Endothelial cell of umbilical vein (primary cell): Measurements from ENCODE around the gene FRYL. TPM values are rescaled to one million over a fixed set of nuclear protein-coding genes. Genes with fewer than 3 reads are reported as not detected.
"Not testable (repeated sequence)": the region's sequence is repeated elsewhere in the genome, so short reads cannot be mapped to it uniquely, and the experiment has no call there.

Experiments
- BruUV-seq: library from RNA; stranded (reverse); fragments of 400-500 nt; replicated peaks from 2 replicates; lab custom pipeline; 2021; lab: Mats Ljungman, UMichigan
- CTCF ChIA-PET: fragments of 300-600, 350-600 bp; sonication (Branson Sonifier 250); formaldehyde crosslinking; loops from one replicate; lab custom pipeline; 2021; ENCODE audit warnings: antibody characterized with exemption, inconsistent platforms; lab: Charles Lee
- POLR2A ChIA-PET: fragments of 300-600, 350-600 bp; sonication (Branson Sonifier 250); formaldehyde crosslinking; loops from one replicate; lab custom pipeline; 2021; ENCODE audit warnings: antibody characterized with exemption, inconsistent platforms; lab: Charles Lee
- DNase-seq: peaks from one replicate; pipeline ENCODE4 v3.0.0-alpha.2; 2011; ENCODE audit warnings: low read depth, low spot score
- FAIRE-seq: peaks from 2 replicates; lab custom pipeline; 2011; peaks lifted over from hg19 to GRCh38; lab: Jason Lieb, UNC
- H2AFZ ChIP-seq: 2 replicates; pipeline ENCODE4 v1.6.0; 2012; ENCODE audit warnings: low read depth, low read length, control low read depth, inconsistent platforms
- H3K27ac ChIP-seq: 2 replicates; pipeline ENCODE4 v1.5.1; 2011; ENCODE audit warnings: low read depth, mild to moderate bottlenecking, control low read depth, low read length, moderate library complexity; ENCODE audit not compliant: insufficient read depth
- H3K27me3 ChIP-seq, 2 experiments: 2 replicates each; pipeline versions ENCODE4 v1.6.0 to v1.6.1; 2011; ENCODE audit warnings: low read length in 2 of 2, mixed read lengths in 1 of 2; ENCODE audit not compliant: control insufficient read depth in 2 of 2, insufficient read depth in 2 of 2
- H3K36me3 ChIP-seq, 2 experiments: 2 replicates in 1 of 2; 3 replicates in 1 of 2; pipeline ENCODE4 v1.5.1; 2011; ENCODE audit warnings: low read length in 2 of 2, mild to moderate bottlenecking in 1 of 2, moderate library complexity in 1 of 2; ENCODE audit not compliant: control insufficient read depth in 2 of 2, insufficient read depth in 2 of 2; ENCODE audit errors: extremely low read depth in 1 of 2
- H3K4me1 ChIP-seq: 3 replicates; pipeline ENCODE4 v1.5.1; 2011; ENCODE audit warnings: mild to moderate bottlenecking, low read length; ENCODE audit not compliant: control insufficient read depth, insufficient read depth; ENCODE audit errors: extremely low read depth
- H3K4me2 ChIP-seq: 2 replicates; pipeline ENCODE4 v1.6.1; 2011; ENCODE audit warnings: low read length, control low read depth, mixed read lengths; ENCODE audit not compliant: insufficient read depth
- H3K4me3 ChIP-seq, 3 experiments: fragments of 200-600 bp in 1 of 3; sonication (generic), shearing (Covaris generic) in 1 of 3; replicated peaks in 1 of 3; 2 replicates each; pipeline ENCODE4 v1.5.1; 2011 to 2016; ENCODE audit warnings: control low read depth in 3 of 3, low read length in 3 of 3, mild to moderate bottlenecking in 2 of 3, inconsistent platforms in 1 of 3, low read depth in 1 of 3, moderate library complexity in 1 of 3; ENCODE audit not compliant: insufficient read depth in 1 of 3
- H3K79me2 ChIP-seq: 2 replicates; pipeline ENCODE4 v1.6.0; 2012; ENCODE audit warnings: low read length, inconsistent platforms; ENCODE audit not compliant: control insufficient read depth, insufficient read depth
- H3K9ac ChIP-seq: replicated peaks from 2 replicates; pipeline ENCODE3; 2011; ENCODE audit warnings: low read length, control low read depth; ENCODE audit not compliant: insufficient read depth; ENCODE audit errors: extremely low read depth
- H3K9me1 ChIP-seq: replicated peaks from 3 replicates; pipeline ENCODE4 v1.6.0; 2011; ENCODE audit warnings: mild to moderate bottlenecking, low read length; ENCODE audit not compliant: control insufficient read depth, insufficient read depth; ENCODE audit errors: extremely low read depth
- H3K9me3 ChIP-seq: replicated peaks from 2 replicates; pipeline ENCODE4 v1.5.1; 2012; ENCODE audit warnings: low read length, inconsistent platforms; ENCODE audit not compliant: control insufficient read depth, insufficient read depth
- H4K20me1 ChIP-seq: replicated peaks from 2 replicates; pipeline ENCODE3; 2011; ENCODE audit warnings: mild to moderate bottlenecking, low read length; ENCODE audit not compliant: control insufficient read depth, insufficient read depth; ENCODE audit errors: extremely low read depth
- EZH2 ChIP-seq: IDR thresholded peaks from 2 replicates; pipeline ENCODE4 v1.6.1; 2012; ENCODE audit warnings: borderline replicate concordance, low read depth, mild to moderate bottlenecking, moderate library complexity, low read length, inconsistent platforms; ENCODE audit not compliant: severe bottlenecking
- FOS ChIP-seq: IDR thresholded peaks from 2 replicates; pipeline ENCODE4 v1.6.1; 2011; ENCODE audit warnings: mild to moderate bottlenecking, low read length, moderate library complexity, borderline replicate concordance; ENCODE audit not compliant: insufficient read depth
- GATA2 ChIP-seq: IDR thresholded peaks from 2 replicates; pipeline ENCODE4 v1.7.0; 2011; ENCODE audit warnings: low read depth, mild to moderate bottlenecking, moderate library complexity, mixed read lengths, low read length; ENCODE audit not compliant: insufficient read length, insufficient read depth
- JUN ChIP-seq: IDR thresholded peaks from 2 replicates; pipeline ENCODE4 v1.6.1; 2011; ENCODE audit warnings: borderline replicate concordance, low read depth; ENCODE audit not compliant: insufficient read length, insufficient read depth
- MYC ChIP-seq: IDR thresholded peaks from one replicate; pipeline ENCODE4 v1.6.1; 2011; ENCODE audit warnings: mild to moderate bottlenecking, low read depth, low read length
- POLR2A ChIP-seq: IDR thresholded peaks from 2 replicates; pipeline ENCODE4 v1.6.1; 2012; ENCODE audit warnings: low read depth, mild to moderate bottlenecking, control low read depth, low read length
- POLR2AphosphoS5 ChIP-seq: IDR thresholded peaks from 2 replicates; pipeline ENCODE4 v1.6.1; 2012; ENCODE audit warnings: low read depth, mild to moderate bottlenecking, control low read depth, low read length, moderate library complexity; ENCODE audit not compliant: insufficient read depth
- dilution Hi-C: fragments of 300-500 bp; cut with MboI; formaldehyde crosslinking; loops from one replicate; pipeline ENCODE4 v1.15.0; 2019; ENCODE audit warnings: low sequenced_read_pairs; ENCODE audit not compliant: extremely low pct_ligation_motif_present
- intact Hi-C: fragments of 100-400 bp; cut with micrococcal nuclease; formaldehyde crosslinking; loops from one replicate; pipeline ENCODE4 v1.10.0; 2022
- polyA plus RNA-seq, 4 experiments: library from polyadenylated mRNA; depleted of rRNA in 3 of 4; stranded (reverse) in 3 of 4; unstranded in 1 of 4; fragments of >200 nt; gene quantifications; 2 replicates each; pipeline versions ENCODE4 v1.2.1 to v1.2.3, GENCODE V29; 2011 to 2012; ENCODE audit warnings: missing spikeins in 1 of 4
- total RNA-seq: library from RNA; stranded (reverse); gene quantifications from 2 replicates; pipeline ENCODE4 v1.2.3, GENCODE V29; 2021
- TF ChIP-seq, protein P1 (sequence below): IDR thresholded peaks from 2 replicates; pipeline ENCODE4 v1.6.1; 2011; ENCODE audit not compliant: insufficient read depth, insufficient read length
- TF ChIP-seq, protein P2 (sequence below), 2 donors: IDR thresholded peaks; 1 replicate in 1 of 2; 2 replicates in 1 of 2; pipeline ENCODE4 v1.5.1; 2011; ENCODE audit warnings: low read length in 2 of 2, mild to moderate bottlenecking in 2 of 2, moderate library complexity in 2 of 2, control low read depth in 1 of 2, inconsistent platforms in 1 of 2, low read depth in 1 of 2; ENCODE audit not compliant: insufficient read depth in 1 of 2; ENCODE audit errors: extremely low read depth in 1 of 2

The FRYL gene
- total and polyA plus RNA-seq, 2 donors (not counting 3 experiments of a cell fraction or from before 2014, with no cell fraction given), result 17.0 to 84.9 TPM

DNA sequence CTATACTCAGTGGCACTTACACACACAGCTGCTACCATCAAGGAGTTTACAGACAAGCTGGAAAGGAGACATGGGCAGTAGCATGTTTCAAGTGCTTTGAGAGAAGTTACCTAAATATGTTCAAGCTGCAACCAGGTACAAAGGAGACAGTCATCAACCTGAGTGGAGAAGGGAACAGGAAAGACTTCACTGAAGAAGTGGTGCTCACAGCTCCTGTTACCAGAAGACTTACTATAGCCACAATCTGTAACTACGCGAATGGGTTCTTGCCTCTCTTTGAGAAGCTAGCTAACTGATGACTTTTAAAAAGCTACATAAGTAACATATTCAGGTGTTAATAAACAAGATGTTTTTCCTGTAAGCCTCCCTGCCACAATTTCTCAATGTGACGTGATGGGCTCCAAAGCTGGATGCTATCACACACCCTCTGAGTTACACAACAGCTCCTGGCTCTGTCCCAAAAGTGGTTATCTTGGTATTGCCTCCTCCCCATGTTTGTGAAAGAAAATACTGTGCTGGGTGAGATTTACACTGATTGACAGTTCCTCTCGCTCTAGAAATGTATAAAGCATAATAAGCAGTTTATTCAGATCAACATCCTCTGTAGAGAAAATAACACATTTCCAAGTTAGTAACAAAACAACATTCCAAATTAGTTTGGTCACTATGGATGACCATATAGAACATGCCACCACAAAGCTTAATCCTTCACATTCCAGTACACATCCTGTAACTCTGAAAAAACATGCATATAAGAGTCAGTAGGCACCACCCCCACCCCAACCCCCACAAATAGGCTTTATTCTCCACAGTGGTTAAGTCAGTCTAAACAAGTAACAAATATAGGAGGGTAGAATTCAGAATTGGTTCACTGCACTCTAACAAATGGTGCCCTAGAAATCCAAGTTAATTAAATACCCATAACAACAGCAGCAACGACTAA, 81.8 kb downstream of the FRYL start:
- dilution Hi-C loops, result no loop called here
- H3K36me3 ChIP-seq, result no peaks in the 10 kb centered on the region
- peak; percentile 87 for DNase-seq
- peak overlapping the region; percentile 85 for H3K27ac ChIP-seq
- peaks cover 60% of the 10 kb centered on the region for H3K79me2 ChIP-seq
- no peaks in the 10 kb centered on the region for H3K9me1 ChIP-seq
- intact Hi-C loops, result loop anchor here (1.0 to 10.0 kb wide), 3 partner anchors 25 to 137 kb away; partner anchors contain the start of gene OCIAD1
- no TSS peak for BruUV-seq
- peak overlapping the region; percentile 64 for H3K4me2 ChIP-seq
- CTCF ChIA-PET, result interaction anchor here (1.0 to 4.9 kb wide), 6 partner anchors 10 to 264 kb away, joined by 3 to 20 read pairs (median 4); no protein-coding TSS in a partner anchor
- FAIRE-seq, result peak; percentile 76
- no peak overlapping the region for H2AFZ ChIP-seq
- H3K27me3 ChIP-seq, result no peaks in the 10 kb centered on the region
- H3K9ac ChIP-seq, result peak overlapping the region; percentile 75
- no peak overlapping the region for H3K4me3 ChIP-seq
- no peaks in the 10 kb centered on the region for H3K9me3 ChIP-seq
- POLR2A ChIA-PET, result no interaction called here
- H4K20me1 ChIP-seq, result peaks cover 3% of the 10 kb centered on the region
- peaks cover 28% of the 10 kb centered on the region for H3K4me1 ChIP-seq
- TF ChIP-seq POLR2A (no peak), MYC (no peak), POLR2AphosphoS5 (no peak), JUN (peak; percentile 70), EZH2 (no peak), FOS (peak; percentile 44), GATA2 (peak; percentile 49)
- TF ChIP-seq, protein P1, sequence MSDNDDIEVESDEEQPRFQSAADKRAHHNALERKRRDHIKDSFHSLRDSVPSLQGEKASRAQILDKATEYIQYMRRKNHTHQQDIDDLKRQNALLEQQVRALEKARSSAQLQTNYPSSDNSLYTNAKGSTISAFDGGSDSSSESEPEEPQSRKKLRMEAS, result no peak
- TF ChIP-seq, protein P2, sequence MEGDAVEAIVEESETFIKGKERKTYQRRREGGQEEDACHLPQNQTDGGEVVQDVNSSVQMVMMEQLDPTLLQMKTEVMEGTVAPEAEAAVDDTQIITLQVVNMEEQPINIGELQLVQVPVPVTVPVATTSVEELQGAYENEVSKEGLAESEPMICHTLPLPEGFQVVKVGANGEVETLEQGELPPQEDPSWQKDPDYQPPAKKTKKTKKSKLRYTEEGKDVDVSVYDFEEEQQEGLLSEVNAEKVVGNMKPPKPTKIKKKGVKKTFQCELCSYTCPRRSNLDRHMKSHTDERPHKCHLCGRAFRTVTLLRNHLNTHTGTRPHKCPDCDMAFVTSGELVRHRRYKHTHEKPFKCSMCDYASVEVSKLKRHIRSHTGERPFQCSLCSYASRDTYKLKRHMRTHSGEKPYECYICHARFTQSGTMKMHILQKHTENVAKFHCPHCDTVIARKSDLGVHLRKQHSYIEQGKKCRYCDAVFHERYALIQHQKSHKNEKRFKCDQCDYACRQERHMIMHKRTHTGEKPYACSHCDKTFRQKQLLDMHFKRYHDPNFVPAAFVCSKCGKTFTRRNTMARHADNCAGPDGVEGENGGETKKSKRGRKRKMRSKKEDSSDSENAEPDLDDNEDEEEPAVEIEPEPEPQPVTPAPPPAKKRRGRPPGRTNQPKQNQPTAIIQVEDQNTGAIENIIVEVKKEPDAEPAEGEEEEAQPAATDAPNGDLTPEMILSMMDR (IDR thresholded peaks at IDR 0.05; ENCODE audit: extremely low read depth in 1 of 2, insufficient read depth in 1 of 2, low read depth in 1 of 2, low read length in 2 of 2), result no peak

DNA sequence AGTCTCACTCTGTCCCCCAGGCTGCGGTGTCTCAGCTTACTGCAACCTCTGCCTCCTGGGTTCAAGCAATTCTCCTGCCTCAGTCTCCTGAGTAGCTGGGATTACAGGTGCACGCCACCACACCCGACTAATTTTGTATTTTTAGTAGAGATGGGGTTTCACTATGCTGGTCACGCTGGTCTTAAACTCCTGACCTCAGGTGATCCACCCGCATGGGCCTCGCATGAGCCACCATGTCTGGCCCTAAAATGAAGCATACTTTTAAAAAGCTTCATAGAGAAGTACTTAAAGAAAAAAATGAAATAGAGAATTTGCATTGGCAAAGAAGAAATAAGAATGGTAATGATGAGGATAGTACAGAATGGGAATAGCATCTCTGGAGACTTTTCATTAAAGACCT, 82.6 kb downstream of the FRYL start:
- not testable (repeated sequence) for FAIRE-seq

More for the DNA sequence above, 82.6 kb downstream of the FRYL start:
- intact Hi-C loops, result loop anchor here (10.0 kb wide), 1 partner anchor 137 kb away; the partner anchor contains the start of gene OCIAD1
- H2AFZ ChIP-seq, H3K9me1 ChIP-seq, H4K20me1 ChIP-seq, POLR2A ChIA-PET, BruUV-seq, H3K9me3 ChIP-seq, dilution Hi-C loops, H3K36me3 ChIP-seq, H3K27me3 ChIP-seq, H3K4me3 ChIP-seq, DNase-seq: not testable (repeated sequence)
- H3K4me2 ChIP-seq, result peak overlapping the region; percentile 64
- CTCF ChIA-PET, result interaction anchor here (1.4 to 4.9 kb wide), 4 partner anchors 10 to 119 kb away, joined by 3 to 20 read pairs (median 4); no protein-coding TSS in a partner anchor
- peaks cover 62% of the 10 kb centered on the region for H3K79me2 ChIP-seq
- peak overlapping the region; percentile 65 for H3K9ac ChIP-seq
- peaks cover 28% of the 10 kb centered on the region for H3K4me1 ChIP-seq
- peak overlapping the region; percentile 85 for H3K27ac ChIP-seq
